Naive B cell (primary cell): ENCODE results near the gene UCMA. TPM values are rescaled to one million over a fixed set of nuclear protein-coding genes. Genes with fewer than 3 reads are reported as not detected.

Source experiments
- ATAC-seq, 2 donors: fragments of 150-1000 bp; cut with Tn5 transposase; 2 replicates each; pipeline ENCODE4 v1.10.0; 2021; ENCODE audit warnings: low read depth in 2 of 2, mild to moderate bottlenecking in 2 of 2, moderate library complexity in 2 of 2
- DNase-seq: peaks from one replicate; pipeline ENCODE4 v3.0.0; 2022
- H3K27ac Mint-ChIP-seq, 6 donors: one replicate each; pipeline ENCODE4 v1.8.0; 2020 to 2022; ENCODE audit warnings: mild to moderate bottlenecking in 6 of 6, mixed read lengths in 6 of 6, moderate library complexity in 5 of 6, inconsistent platforms in 2 of 6
- H3K27me3 Mint-ChIP-seq, 3 donors: one replicate each; pipeline ENCODE4 v1.8.0; 2021 to 2022; ENCODE audit warnings: mixed read lengths in 3 of 3, mild to moderate bottlenecking in 1 of 3
- H3K36me3 Mint-ChIP-seq, 2 donors: one replicate each; pipeline ENCODE4 v1.8.0; 2020 to 2022; ENCODE audit warnings: mixed read lengths in 2 of 2, inconsistent platforms in 1 of 2, mild to moderate bottlenecking in 1 of 2
- H3K4me1 Mint-ChIP-seq, 3 donors: one replicate each; pipeline ENCODE4 v1.8.0; 2020 to 2022; ENCODE audit warnings: mixed read lengths in 3 of 3, inconsistent platforms in 1 of 3, mild to moderate bottlenecking in 1 of 3, moderate library complexity in 1 of 3
- H3K4me3 Mint-ChIP-seq, 8 donors: one replicate each; pipeline ENCODE4 v1.8.0; 2020 to 2022; ENCODE audit warnings: mild to moderate bottlenecking in 8 of 8, mixed read lengths in 8 of 8, moderate library complexity in 8 of 8, inconsistent platforms in 2 of 8
- H3K9me3 Mint-ChIP-seq, 7 donors: one replicate each; pipeline ENCODE4 v1.8.0; 2020 to 2022; ENCODE audit warnings: mixed read lengths in 7 of 7, mild to moderate bottlenecking in 5 of 7, inconsistent platforms in 2 of 7, moderate library complexity in 1 of 7
- polyA plus RNA-seq, 6 donors: library from polyadenylated mRNA; unstranded; fragments of 300-500 nt; fragmentation: Illumina TruSeq; gene quantifications; one replicate each; pipeline ENCODE4 v1.2.3, GENCODE V29; 2021; ENCODE audit warnings: low read depth in 6 of 6

The UCMA gene
- polyA plus RNA-seq, 6 donors from 2014 or later: not detected

GRCh38 chr10:13189961-13190360 is 44.2 kb downstream of the UCMA start:
- Mint-ChIP-seq H3K4me1 (no peaks in the 10 kb centered on the region), H3K36me3 (no peaks in the 10 kb centered on the region), H3K27me3 (no peaks in the 10 kb centered on the region), H3K4me3 (no peak overlapping the region), H3K9me3 (peaks cover 0 to 7% (median 0%) of the 10 kb centered on the region in 7 donors), H3K27ac (no peak overlapping the region)
- DNase-seq: no peak
- ATAC-seq: no peak

DNA sequence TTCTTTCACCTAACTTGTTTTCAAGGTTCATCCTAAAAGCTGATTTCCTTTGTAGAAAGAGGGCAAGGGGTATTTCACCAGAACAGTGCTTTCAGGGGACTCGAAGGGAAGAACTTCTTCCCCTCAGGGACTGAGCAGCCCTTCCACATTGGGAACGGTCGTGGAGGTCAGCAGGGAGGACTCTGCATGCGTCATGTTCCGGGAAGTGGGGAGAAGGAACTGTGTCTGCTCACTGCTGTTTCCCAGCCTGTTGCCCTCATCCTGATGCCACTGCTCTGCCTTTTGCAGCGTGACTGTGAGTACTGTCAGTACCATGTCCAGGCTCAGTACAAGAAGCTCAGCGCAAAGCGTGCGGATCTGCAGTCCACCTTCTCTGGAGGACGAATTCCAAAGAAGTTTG is 45.6 kb downstream of the UCMA start:
- ATAC-seq (no peak), DNase-seq (no peak)
- no peaks in the 10 kb centered on the region for H3K4me1 Mint-ChIP-seq
- peaks cover 0 to 7% (median 0%) of the 10 kb centered on the region in 7 donors for H3K9me3 Mint-ChIP-seq
- no peak overlapping the region for H3K27ac Mint-ChIP-seq
- no peak overlapping the region for H3K4me3 Mint-ChIP-seq
- H3K27me3 Mint-ChIP-seq: no peaks in the 10 kb centered on the region
- no peaks in the 10 kb centered on the region for H3K36me3 Mint-ChIP-seq

DNA sequence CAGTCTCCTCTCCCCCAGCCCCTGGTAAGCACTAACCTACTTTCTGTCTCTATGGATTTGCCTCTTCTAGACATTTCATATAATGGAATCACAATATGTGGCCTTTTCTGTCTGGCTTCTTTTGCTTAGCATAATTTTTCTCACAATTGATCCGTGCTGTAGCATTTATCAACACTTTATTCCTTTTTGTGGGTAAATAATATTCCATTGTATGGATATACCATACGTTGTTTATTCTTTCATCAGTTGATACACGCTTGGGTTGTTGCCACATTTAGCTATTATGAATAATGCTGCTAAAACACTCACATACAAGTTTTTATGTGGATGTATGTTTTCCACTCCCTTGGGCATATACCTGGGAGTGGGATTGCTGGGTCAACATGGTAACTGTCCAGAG is 47.0 kb downstream of the UCMA start:
- peaks cover 0 to 7% (median 0%) of the 10 kb centered on the region in 7 donors for H3K9me3 Mint-ChIP-seq
- no peak overlapping the region for H3K27ac Mint-ChIP-seq
- H3K4me1 Mint-ChIP-seq: no peaks in the 10 kb centered on the region
- no peaks in the 10 kb centered on the region for H3K36me3 Mint-ChIP-seq
- no peaks in the 10 kb centered on the region for H3K27me3 Mint-ChIP-seq
- no peak overlapping the region for H3K4me3 Mint-ChIP-seq
- no peak for DNase-seq
- no peak for ATAC-seq

GRCh38 chr10:13184730-13185514 is 49.3 kb downstream of the UCMA start:
- no peak overlapping the region for H3K4me3 Mint-ChIP-seq
- no peak overlapping the region for H3K27ac Mint-ChIP-seq
- no peaks in the 10 kb centered on the region for H3K4me1 Mint-ChIP-seq
- peaks cover 0 to 7% (median 0%) of the 10 kb centered on the region in 7 donors for H3K9me3 Mint-ChIP-seq
- no peaks in the 10 kb centered on the region for H3K27me3 Mint-ChIP-seq
- no peak for DNase-seq
- H3K36me3 Mint-ChIP-seq: no peaks in the 10 kb centered on the region
- ATAC-seq: no peak

GRCh38 chr10:13184276-13184675 is 49.9 kb downstream of the UCMA start:
- no peak overlapping the region for H3K27ac Mint-ChIP-seq
- no peak for ATAC-seq
- peaks cover 0 to 7% (median 0%) of the 10 kb centered on the region in 7 donors for H3K9me3 Mint-ChIP-seq
- no peaks in the 10 kb centered on the region for H3K27me3 Mint-ChIP-seq
- H3K4me3 Mint-ChIP-seq: no peak overlapping the region
- DNase-seq: no peak
- H3K36me3 Mint-ChIP-seq: no peaks in the 10 kb centered on the region
- no peaks in the 10 kb centered on the region for H3K4me1 Mint-ChIP-seq

GRCh38 chr10:13183625-13184024 is 50.5 kb downstream of the UCMA start:
- Mint-ChIP-seq H3K36me3 (no peaks in the 10 kb centered on the region), H3K4me3 (no peak overlapping the region)
- peak; percentile 53 to 60 for ATAC-seq

DNA sequence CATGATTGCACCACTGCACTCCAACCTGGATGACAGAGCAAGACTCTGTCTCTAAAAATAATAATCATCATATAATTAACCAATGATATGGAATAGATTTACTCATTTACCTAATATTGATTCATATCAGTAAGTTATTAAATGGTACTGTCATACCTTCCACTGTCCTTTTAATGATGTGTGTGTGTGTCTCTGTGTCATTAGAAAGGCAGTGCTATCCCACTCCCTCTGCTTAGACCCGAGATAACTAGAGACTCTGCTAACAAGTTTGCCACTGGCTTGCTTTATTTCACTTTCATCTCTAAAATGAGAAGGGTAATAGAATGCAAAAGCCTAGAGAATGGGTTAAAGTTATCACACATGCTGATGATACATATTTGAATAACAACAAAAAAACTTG is 51.8 kb downstream of the UCMA start:
- ATAC-seq (no peak), DNase-seq (no peak)
- H3K27me3 Mint-ChIP-seq: no peaks in the 10 kb centered on the region
- no peaks in the 10 kb centered on the region for H3K36me3 Mint-ChIP-seq
- H3K4me1 Mint-ChIP-seq: no peaks in the 10 kb centered on the region
- no peak overlapping the region for H3K27ac Mint-ChIP-seq
- peaks cover 0 to 6% (median 0%) of the 10 kb centered on the region in 7 donors for H3K9me3 Mint-ChIP-seq
- H3K4me3 Mint-ChIP-seq: no peak overlapping the region

More at GRCh38 chr10:13183625-13184024, 50.5 kb downstream of the UCMA start:
- Mint-ChIP-seq H3K27me3 (no peaks in the 10 kb centered on the region), H3K4me1 (no peaks in the 10 kb centered on the region), H3K27ac (peak overlapping the region in 2 of 6 donors; percentile 32 to 56), H3K9me3 (peaks cover 0 to 7% (median 0%) of the 10 kb centered on the region in 7 donors)
- peak; percentile 19 for DNase-seq

DNA sequence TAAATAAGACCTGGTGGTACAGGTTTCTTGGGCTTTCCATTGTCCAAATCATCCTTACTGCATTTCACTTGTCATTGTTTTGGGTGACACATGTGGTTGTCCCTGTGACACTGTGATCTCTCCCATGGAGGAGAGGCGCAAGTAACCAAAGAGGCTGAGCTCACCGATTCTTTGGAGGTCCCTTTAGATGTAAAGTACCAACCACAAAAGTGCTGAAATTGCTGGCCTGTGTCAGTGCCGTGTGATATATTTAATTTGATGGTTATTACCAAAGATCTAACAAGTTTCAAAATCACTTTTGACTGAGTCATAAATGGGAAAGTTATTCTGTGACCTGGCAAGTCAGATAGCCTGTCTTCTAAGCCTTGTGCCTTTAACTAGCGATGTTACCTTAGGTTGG is 53.4 kb downstream of the UCMA start:
- Mint-ChIP-seq H3K27me3 (no peaks in the 10 kb centered on the region), H3K4me3 (no peak overlapping the region), H3K36me3 (no peaks in the 10 kb centered on the region), H3K9me3 (no peaks in the 10 kb centered on the region), H3K27ac (no peak overlapping the region), H3K4me1 (no peaks in the 10 kb centered on the region)
- ATAC-seq (no peak), DNase-seq (no peak)

DNA sequence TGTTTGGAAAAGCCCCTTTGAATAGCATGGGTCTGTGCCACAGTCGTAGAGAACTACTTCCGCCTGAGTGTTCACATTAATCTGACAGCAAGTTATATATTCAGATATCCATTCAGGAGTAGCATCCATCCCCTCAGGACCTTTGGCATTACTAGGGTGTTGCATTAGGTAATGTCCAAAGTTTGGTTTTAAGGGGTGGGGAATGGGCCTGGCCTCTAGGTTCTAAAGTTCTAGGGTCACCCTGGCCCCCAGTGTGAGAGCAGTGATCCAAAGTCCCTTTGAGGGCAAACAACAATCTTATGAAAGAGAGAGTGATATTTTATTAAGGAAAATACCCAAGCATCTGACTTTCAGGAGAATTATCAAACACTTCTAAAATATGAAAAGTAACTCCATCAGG is 60.6 kb downstream of the UCMA start:
- DNase-seq (no peak), ATAC-seq (no peak)
- Mint-ChIP-seq H3K4me1 (no peaks in the 10 kb centered on the region), H3K27me3 (no peaks in the 10 kb centered on the region), H3K27ac (peak overlapping the region in 2 of 6 donors; percentile 1 to 14), H3K9me3 (no peaks in the 10 kb centered on the region), H3K4me3 (peak overlapping the region in 1 of 8 donors; percentile 58), H3K36me3 (no peaks in the 10 kb centered on the region)

Other genes starting within 250 kb of the UCMA start
- not detected for gene CCDC3, start 232.7 kb downstream of the UCMA start, polyA plus RNA-seq
- 10 to 100 TPM in 2 of 6 donors, 1 to 10 TPM in 3, under 1 TPM in 1; 0.18 to 18.1 (median 8.2) TPM for gene OPTN, start 134.2 kb downstream of the UCMA start, polyA plus RNA-seq
- gene MCM10, start 72.8 kb downstream of the UCMA start, polyA plus RNA-seq: under 1 TPM in 1 of 6 donors, not detected in 5; 0.06 TPM
- gene PHYH, start 65.7 kb upstream of the UCMA start, polyA plus RNA-seq: 10 to 100 TPM in 3 of 6 donors, 1 to 10 TPM in 3; 7.0 to 15.3 (median 8.8) TPM
- 10 to 100 TPM in 5 of 6 donors, 1 to 10 TPM in 1; 9.1 to 18.9 (median 15.4) TPM for gene SEPHS1, start 113.9 kb upstream of the UCMA start, polyA plus RNA-seq